HG03025 (cell line): ENCODE measurements around the gene PPP6R2.

Experiments
- ATAC-seq: cut with Tn5 transposase; IDR thresholded peaks from one replicate; pipeline ENCODE4 v1.9.1; 2021; ENCODE audit warnings: mild to moderate bottlenecking, moderate library complexity; ENCODE audit not compliant: unreplicated experiment, low FRiP score

PPP6R2 gene

GRCh38 chr22:50304528-50305392, 38.4 kb upstream of the PPP6R2 start:
- no peak for ATAC-seq

- ATAC-seq, result no peak
Observed at GRCh38 chr22:50305393-50305922, 37.7 kb upstream of the PPP6R2 start.

DNA sequence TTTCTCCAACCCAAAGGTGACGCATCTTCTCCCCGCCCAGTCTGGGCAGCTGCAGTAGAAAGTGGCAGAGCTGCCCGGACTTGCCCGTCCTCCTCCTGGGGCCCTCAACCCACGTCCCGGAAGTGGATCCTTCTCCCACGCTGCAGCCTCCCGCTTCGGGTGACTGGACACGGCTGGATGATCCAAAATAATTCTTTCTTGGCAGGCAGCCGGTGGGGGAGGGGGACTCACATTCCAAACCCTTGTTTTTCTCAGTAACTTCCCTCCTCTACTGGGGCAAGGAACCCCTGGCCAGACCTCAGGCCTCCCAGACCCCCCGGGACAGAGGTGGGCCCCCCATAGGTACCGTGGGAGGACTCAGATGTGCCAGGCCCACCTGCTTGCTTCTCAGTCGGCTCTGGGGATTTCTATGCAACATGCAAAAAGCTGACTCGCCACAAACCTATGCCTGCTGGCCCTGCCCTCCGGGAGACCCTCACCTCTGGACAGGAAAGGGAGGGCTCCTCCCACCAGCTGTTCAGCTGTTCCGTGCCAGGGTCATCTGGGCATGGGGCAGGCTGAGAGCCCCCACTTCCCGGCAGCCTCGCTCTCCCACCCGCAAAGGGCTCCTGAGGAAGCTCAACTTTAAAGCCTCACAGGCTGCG, 37.1 kb upstream of the PPP6R2 start:
- ATAC-seq, result no peak

- no peak for ATAC-seq
Observed at GRCh38 chr22:50306753-50307749, 36.1 kb upstream of the PPP6R2 start, which contains the start of gene PLXNB2. Gene PLXNB2, minus strand, starts transcription at chr22:50307646. Its CDS starts 17,062 bp downstream, at chr22:50290584.

GRCh38 chr22:50307890-50308596, 35.1 kb upstream of the PPP6R2 start:
- no peak for ATAC-seq

DNA sequence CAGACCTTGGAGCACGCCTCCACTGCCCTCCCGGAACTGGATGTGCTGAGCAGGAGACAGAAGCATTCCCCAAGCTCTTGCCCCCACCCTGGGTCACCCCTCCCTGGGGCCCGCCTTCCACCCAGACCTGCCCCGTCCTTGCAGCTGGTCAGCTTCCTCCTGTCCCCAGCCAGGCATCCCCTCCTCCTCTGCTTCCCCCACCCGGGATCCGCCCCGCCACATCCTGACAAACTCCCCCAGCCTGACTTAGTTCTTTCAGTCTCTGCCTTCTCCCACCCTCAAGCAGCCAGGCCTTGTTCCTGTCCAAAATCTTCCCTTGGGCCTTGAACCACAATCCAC, 34.6 kb upstream of the PPP6R2 start:
- ATAC-seq, result no peak

DNA sequence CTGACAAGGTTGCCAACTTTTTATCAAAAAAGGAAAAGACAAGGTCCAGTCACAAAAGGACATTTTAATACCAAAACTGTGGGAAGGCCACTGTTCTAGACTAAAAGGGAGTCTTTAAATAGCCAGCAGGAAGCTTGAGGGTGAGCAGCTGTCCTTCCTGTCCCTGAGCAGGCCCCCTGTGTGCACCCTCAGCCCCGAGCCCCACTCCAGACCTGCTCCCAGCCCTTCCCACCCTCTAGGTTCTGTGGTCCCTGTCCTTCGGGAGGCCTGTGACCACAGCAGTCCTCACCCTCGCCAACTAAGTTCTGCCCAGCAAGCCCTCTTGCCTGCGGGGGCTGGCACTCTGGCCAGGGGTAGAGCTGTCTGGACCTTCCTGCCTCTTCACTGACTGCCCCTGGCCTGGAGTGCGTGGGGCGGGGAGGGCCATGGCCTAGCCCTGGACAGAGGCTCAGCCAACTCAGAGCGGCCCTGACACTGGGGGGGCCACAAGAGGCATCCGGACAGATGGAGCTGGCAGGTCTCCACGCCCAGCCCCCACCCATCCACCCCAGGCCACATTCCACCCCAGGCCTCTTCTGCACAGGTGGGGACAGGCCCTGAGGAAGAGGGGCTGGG, 34.0 kb upstream of the PPP6R2 start:
- no peak for ATAC-seq

GRCh38 chr22:50309601-50309991, 33.5 kb upstream of the PPP6R2 start:
- no peak for ATAC-seq

- ATAC-seq, result no peak
Observed at GRCh38 chr22:50310031-50310722, 33.0 kb upstream of the PPP6R2 start.

DNA sequence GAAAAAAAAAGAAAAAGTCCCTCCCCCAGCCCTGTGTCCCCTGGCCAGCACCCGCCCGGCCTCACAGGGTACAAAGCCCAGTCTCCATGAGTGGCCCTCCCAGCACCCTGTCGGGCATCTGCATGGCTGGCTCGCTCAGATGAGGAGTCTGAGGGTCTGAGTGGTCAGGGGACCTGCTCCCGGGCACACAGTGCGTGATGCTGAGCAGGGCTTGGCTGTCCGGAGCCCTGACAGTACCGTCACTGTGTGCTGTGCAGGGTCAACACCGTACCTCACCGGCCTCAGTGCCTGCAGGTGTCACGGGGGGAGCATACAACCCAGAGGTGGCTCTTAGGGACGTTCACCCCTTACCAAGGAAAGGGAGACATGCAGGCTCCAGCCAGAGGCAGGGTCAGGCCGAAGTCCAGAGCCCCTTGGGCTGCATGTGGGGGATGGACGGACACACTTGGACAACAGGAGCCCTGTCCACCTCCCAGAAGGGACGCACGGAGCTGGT, 32.1 kb upstream of the PPP6R2 start:
- ATAC-seq, result no peak

- no peak for ATAC-seq
Observed at GRCh38 chr22:50311606-50312351, 31.3 kb upstream of the PPP6R2 start.

DNA sequence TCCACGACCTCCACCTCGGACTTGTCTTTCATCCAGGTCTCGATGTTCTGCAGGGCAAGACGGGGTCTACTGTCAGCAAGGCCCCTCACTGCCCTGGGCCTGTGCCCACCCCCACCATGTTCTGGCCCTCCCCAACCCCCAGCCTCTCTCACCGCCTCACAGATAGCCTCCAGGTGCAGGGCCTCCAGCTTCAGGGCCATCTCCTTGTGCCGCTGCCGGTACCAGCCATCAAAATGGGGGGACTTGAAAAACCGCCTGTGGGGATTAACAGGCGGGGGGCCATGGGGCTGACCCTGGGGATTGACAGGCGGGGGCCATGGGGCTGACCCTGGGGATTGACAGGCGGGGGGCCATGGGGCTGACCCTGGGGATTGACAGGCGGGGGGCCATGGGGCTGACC, 30.8 kb upstream of the PPP6R2 start:
- ATAC-seq, result no peak

- ATAC-seq, result no peak
Observed at GRCh38 chr22:50313021-50313420, 30.1 kb upstream of the PPP6R2 start.

GRCh38 chr22:50313600-50313999, 29.5 kb upstream of the PPP6R2 start:
- no peak for ATAC-seq

- ATAC-seq, result no peak
Observed at GRCh38 chr22:50314081-50314454, 29.1 kb upstream of the PPP6R2 start.

DNA sequence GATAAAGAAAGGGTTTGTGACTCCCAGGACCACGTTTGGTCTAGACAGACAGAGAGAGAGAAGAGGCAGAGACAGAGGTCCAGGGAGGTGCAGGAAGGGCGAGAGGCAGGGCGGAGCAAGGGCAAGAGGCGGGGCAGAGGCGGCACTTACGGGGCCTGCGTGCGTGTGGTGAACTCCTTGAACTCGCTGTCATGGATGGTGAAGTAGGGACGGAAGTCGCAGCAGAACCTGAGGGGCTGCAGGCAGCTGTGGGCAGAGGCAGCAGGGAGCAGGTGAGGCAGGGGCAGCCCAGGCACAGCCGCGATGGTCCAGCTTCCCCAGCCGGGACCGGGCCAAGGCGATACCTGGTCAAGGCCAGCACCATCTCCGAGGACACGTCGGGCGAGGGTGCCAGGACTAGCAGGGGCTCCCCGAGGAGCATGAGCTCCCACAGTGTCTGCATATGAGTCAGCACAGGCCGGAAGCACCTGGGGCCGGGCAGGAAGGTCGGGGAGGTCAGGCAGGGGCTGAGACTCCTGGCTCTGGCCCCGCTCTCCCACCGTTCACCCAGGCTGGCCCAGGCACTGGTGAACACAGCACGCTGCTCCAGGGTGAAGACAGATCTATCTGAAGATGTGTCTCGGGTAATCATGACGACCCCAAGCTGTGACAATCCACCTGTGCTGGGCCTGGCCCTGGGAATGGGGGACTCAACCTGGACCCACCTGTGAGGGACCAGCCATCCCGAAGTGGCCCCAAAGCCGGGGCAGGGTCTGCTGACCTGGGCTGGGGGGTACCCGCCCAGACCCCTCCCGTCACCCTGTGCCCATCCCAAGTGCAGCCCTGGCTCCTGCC, 28.5 kb upstream of the PPP6R2 start:
- no peak for ATAC-seq
